Activated T-helper 2 cell treated with anti-CD3 and anti-CD28 coated beads, Interferon-gamma antibody, Interleukin-2, Interleukin-4, amounts not matched to agents 10 μg/mL and 5 μg/mL and 100 μg/mL, durations not matched to agents 14 hours and 24 hours and 36 hours (primary cell): Measurements from ENCODE around the gene BEX3. TPM values are rescaled to one million over a fixed set of nuclear protein-coding genes. Genes with fewer than 3 reads are reported as not detected.
"Not testable (repeated sequence)": the region's sequence is repeated elsewhere in the genome, so short reads cannot be mapped to it uniquely, and the experiment has no call there.

Experiments
- DNase-seq: peaks from one replicate; pipeline ENCODE4 v3.0.0; 2021; ENCODE audit warnings: low spot score
- H3K27ac Mint-ChIP-seq: one replicate; pipeline ENCODE4 v1.8.0; 2021; ENCODE audit warnings: mixed read lengths
- H3K27me3 Mint-ChIP-seq: one replicate; pipeline ENCODE4 v1.8.0; 2021; ENCODE audit warnings: low read depth, mixed read lengths
- H3K36me3 Mint-ChIP-seq: one replicate; pipeline ENCODE4 v1.8.0; 2021; ENCODE audit warnings: low read depth, mixed read lengths
- H3K4me1 Mint-ChIP-seq: one replicate; pipeline ENCODE4 v1.8.0; 2021; ENCODE audit warnings: low read depth, mixed read lengths
- H3K4me3 Mint-ChIP-seq: one replicate; pipeline ENCODE4 v1.8.0; 2021; ENCODE audit warnings: low read depth, mild to moderate bottlenecking, moderate library complexity, mixed read lengths
- H3K9me3 Mint-ChIP-seq: one replicate; pipeline ENCODE4 v1.8.0; 2021; ENCODE audit warnings: mixed read lengths
- intact Hi-C: fragments of 100-400 bp; cut with micrococcal nuclease; formaldehyde crosslinking; loops from one replicate; pipeline ENCODE4 v1.15.1; 2023
- total RNA-seq: library from RNA; stranded (reverse); gene quantifications from 2 replicates; pipeline ENCODE4 v1.2.3, GENCODE V29; 2022

The BEX3 gene
- total RNA-seq, 1 donor from 2014 or later = 7.0 TPM

GRCh38 chrX:103360916-103361315 is 15.4 kb upstream of the BEX3 start:
- no peak for DNase-seq
- H3K4me3 Mint-ChIP-seq = no peak overlapping the region
- no peaks in the 10 kb centered on the region for H3K36me3 Mint-ChIP-seq
- intact Hi-C loops = no loop called here
- peaks cover 4% of the 10 kb centered on the region for H3K27me3 Mint-ChIP-seq
- no peaks in the 10 kb centered on the region for H3K9me3 Mint-ChIP-seq
- no peak overlapping the region for H3K27ac Mint-ChIP-seq
- H3K4me1 Mint-ChIP-seq = peaks cover 2% of the 10 kb centered on the region

DNA sequence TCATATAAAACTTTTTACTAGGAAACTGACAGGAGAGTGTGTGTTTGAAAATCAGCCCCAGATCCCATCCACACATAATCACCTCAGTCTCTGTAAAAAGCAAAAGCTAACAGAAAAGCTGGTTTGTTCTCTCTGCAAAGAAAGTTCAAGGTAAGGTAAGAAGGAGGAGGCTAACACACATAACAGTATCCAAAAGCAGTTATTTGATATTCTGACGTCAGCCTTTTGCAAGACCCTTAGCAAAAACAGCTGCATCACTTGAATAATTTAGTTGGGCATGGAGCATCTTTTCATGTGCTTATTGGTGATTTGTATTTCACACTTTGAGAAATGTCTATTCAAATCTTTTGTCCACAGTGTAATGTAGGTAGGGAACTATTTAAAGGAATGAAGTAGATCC is 14.5 kb upstream of the BEX3 start:
- no peaks in the 10 kb centered on the region for H3K36me3 Mint-ChIP-seq
- H3K9me3 Mint-ChIP-seq = no peaks in the 10 kb centered on the region
- intact Hi-C loops = no loop called here
- no peak overlapping the region for H3K27ac Mint-ChIP-seq
- H3K4me3 Mint-ChIP-seq = no peak overlapping the region
- no peak for DNase-seq
- H3K27me3 Mint-ChIP-seq = peaks cover 3% of the 10 kb centered on the region
- no peaks in the 10 kb centered on the region for H3K4me1 Mint-ChIP-seq

DNA sequence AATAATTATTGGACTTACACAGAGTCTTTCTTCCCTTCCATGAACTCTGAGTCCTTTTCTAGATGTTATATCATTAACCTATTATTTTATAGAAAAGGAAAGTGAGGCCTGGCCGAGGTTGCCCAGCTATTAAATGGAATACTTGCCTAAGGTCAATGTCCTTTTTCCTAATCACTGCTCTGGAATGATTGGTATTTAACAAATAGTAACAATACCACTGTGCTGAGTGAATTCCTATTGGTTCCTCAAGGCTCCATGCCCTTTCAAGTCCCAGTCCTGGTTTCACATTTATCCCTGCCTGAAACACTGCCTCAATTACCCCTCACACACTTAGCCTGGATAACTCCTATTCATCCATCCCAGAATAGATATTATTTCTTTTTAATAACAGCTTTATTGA is 13.9 kb upstream of the BEX3 start:
- Mint-ChIP-seq H3K27ac (no peak overlapping the region), H3K36me3 (no peaks in the 10 kb centered on the region), H3K9me3 (no peaks in the 10 kb centered on the region), H3K4me1 (no peaks in the 10 kb centered on the region), H3K27me3 (peaks cover 2% of the 10 kb centered on the region), H3K4me3 (no peak overlapping the region)
- intact Hi-C loops = no loop called here
- no peak for DNase-seq

DNA sequence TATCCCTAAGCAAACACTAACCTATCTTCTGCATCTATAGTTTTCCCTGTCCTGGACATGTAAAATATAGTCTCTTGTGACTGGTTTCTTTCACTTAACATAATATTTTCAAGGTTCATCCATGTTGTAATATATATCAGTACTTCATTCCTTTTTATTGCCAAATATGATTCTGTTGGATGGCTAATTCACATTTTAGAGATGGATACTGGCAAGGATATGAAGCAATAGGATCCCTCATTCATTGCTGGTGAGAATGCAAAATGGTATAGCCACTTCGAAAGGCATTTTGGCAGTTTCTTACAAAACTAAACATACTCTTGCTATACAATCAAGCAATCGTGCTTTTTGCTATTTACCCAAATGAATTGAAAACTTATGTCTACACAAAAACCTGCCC is 13.3 kb upstream of the BEX3 start:
- Mint-ChIP-seq H3K36me3 (no peaks in the 10 kb centered on the region), H3K27ac (no peak overlapping the region), H3K27me3 (no peaks in the 10 kb centered on the region), H3K4me1 (no peaks in the 10 kb centered on the region), H3K4me3 (no peak overlapping the region), H3K9me3 (no peaks in the 10 kb centered on the region)
- intact Hi-C loops = no loop called here
- DNase-seq = no peak

DNA sequence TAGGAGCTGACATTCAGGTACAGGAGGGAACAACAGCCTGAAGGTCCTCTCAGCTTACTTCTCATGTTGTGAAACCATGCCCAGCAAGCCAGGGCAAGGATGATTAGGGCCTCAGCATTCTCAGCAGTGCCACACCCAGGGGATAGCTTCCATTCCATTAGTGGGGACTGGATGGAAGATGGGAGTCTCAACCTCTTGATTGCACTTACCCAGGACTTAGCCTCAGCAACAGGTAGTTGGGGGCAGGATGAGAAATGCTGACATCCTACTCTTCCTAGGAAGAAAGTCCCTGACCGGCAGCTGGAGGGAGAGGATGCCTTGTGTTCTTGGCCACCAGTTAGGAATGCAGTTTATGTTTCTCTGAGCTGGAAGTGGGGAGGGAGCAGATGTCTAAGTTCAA is 8.8 kb upstream of the BEX3 start:
- no peaks in the 10 kb centered on the region for H3K4me1 Mint-ChIP-seq
- no peak overlapping the region for H3K4me3 Mint-ChIP-seq
- no peaks in the 10 kb centered on the region for H3K9me3 Mint-ChIP-seq
- intact Hi-C loops = no loop called here
- H3K27me3 Mint-ChIP-seq = peaks cover 2% of the 10 kb centered on the region
- no peaks in the 10 kb centered on the region for H3K36me3 Mint-ChIP-seq
- no peak overlapping the region for H3K27ac Mint-ChIP-seq
- DNase-seq = no peak

DNA sequence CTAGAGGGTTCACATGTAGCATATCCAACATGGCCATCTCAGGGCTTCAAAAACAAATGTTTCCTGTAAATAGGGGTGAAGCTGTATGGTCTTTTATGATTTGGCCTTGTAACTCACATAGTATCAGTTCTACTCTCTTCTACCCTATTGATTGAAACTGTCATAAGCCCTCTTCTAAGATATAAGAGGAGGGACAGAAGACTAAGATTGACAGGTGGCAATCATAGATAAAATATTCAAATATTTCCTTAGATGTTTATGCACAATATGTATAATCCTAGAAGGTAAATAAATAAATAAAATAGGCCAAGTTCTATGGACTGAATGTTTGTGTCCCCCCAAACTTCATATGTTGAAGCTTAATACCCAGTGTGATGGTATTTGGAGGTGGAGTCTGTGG is 6.9 kb upstream of the BEX3 start:
- no peak for DNase-seq
- H3K4me1 Mint-ChIP-seq = no peaks in the 10 kb centered on the region
- H3K4me3 Mint-ChIP-seq = no peak overlapping the region
- no peaks in the 10 kb centered on the region for H3K36me3 Mint-ChIP-seq
- no peak overlapping the region for H3K27ac Mint-ChIP-seq
- intact Hi-C loops = no loop called here
- no peaks in the 10 kb centered on the region for H3K9me3 Mint-ChIP-seq
- peaks cover 3% of the 10 kb centered on the region for H3K27me3 Mint-ChIP-seq

GRCh38 chrX:103372886-103373285 is 3.5 kb upstream of the BEX3 start:
- Mint-ChIP-seq H3K27me3 (peaks cover 6% of the 10 kb centered on the region), H3K27ac (no peak overlapping the region), H3K4me1 (peaks cover 6% of the 10 kb centered on the region), H3K36me3 (no peaks in the 10 kb centered on the region), H3K9me3 (no peaks in the 10 kb centered on the region), H3K4me3 (no peak overlapping the region)
- no peak for DNase-seq
- intact Hi-C loops = no loop called here

DNA sequence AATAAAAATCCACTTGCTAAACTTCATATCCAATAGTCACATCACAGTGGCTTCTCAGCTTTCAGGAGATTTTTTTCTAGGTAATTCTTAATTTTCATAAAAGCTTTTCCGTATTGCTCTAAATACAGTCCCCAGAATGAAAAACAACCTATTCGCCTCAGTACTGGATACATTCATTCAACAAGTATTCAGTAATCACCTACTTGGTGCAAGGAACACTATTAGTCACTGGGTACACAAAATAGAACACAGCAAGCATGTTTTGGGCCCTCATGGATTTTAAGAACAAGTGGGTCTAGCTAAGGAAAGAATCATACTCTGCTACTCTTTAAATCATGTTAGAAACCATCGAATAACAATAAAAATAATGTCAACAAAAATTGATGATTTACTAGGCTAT is 2.8 kb upstream of the BEX3 start:
- peaks cover 6% of the 10 kb centered on the region for H3K27me3 Mint-ChIP-seq

DNA sequence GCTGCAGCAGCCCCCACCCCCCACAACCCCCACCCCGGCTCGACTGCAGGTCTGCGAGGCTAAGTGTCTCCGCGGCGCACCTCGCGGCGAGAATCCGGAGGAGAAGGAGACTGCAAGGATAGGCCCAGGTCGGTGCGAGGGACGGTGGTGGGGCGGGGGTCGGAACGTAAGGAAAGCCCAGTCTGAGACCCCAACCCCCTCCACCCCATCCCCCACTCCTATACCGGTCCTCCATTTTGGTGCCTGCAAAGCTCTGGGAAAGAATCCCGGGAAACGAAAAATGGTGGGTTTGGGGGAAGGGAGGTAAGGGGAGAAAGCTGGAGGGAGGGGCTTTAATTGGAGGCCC is 614 bp downstream of the BEX3 start:
- no peaks in the 10 kb centered on the region for H3K9me3 Mint-ChIP-seq
- H3K4me1 Mint-ChIP-seq = peaks cover 6% of the 10 kb centered on the region
- H3K27me3 Mint-ChIP-seq = peaks cover 6% of the 10 kb centered on the region
- peak overlapping the region; percentile 72 for H3K4me3 Mint-ChIP-seq
- H3K36me3 Mint-ChIP-seq = no peaks in the 10 kb centered on the region
- no peak for DNase-seq
- no peak overlapping the region for H3K27ac Mint-ChIP-seq
- intact Hi-C loops = no loop called here

More for the DNA sequence above, 2.8 kb upstream of the BEX3 start:
- no peaks in the 10 kb centered on the region for H3K9me3 Mint-ChIP-seq
- H3K4me3 Mint-ChIP-seq = no peak overlapping the region
- H3K36me3 Mint-ChIP-seq = no peaks in the 10 kb centered on the region
- peaks cover 6% of the 10 kb centered on the region for H3K4me1 Mint-ChIP-seq
- no peak overlapping the region for H3K27ac Mint-ChIP-seq
- intact Hi-C loops = no loop called here
- no peak for DNase-seq

GRCh38 chrX:103378990-103379389 is 2.7 kb downstream of the BEX3 start:
- no peak overlapping the region for H3K4me3 Mint-ChIP-seq
- intact Hi-C loops = no loop called here
- no peak for DNase-seq
- no peak overlapping the region for H3K27ac Mint-ChIP-seq
- H3K27me3 Mint-ChIP-seq = peaks cover 5% of the 10 kb centered on the region
- H3K9me3 Mint-ChIP-seq = no peaks in the 10 kb centered on the region
- peaks cover 6% of the 10 kb centered on the region for H3K4me1 Mint-ChIP-seq
- H3K36me3 Mint-ChIP-seq = no peaks in the 10 kb centered on the region

- H3K9me3 Mint-ChIP-seq = no peaks in the 10 kb centered on the region
- peaks cover 4% of the 10 kb centered on the region for H3K27me3 Mint-ChIP-seq
- no peaks in the 10 kb centered on the region for H3K36me3 Mint-ChIP-seq
- intact Hi-C loops = no loop called here
- no peak overlapping the region for H3K27ac Mint-ChIP-seq
- no peaks in the 10 kb centered on the region for H3K4me1 Mint-ChIP-seq
- H3K4me3 Mint-ChIP-seq = no peak overlapping the region
- no peak for DNase-seq
Observed at GRCh38 chrX:103382877-103383276, 6.5 kb downstream of the BEX3 start.

GRCh38 chrX:103384672-103385071 is 8.3 kb downstream of the BEX3 start:
- H3K27ac Mint-ChIP-seq = no peak overlapping the region
- intact Hi-C loops = no loop called here

DNA sequence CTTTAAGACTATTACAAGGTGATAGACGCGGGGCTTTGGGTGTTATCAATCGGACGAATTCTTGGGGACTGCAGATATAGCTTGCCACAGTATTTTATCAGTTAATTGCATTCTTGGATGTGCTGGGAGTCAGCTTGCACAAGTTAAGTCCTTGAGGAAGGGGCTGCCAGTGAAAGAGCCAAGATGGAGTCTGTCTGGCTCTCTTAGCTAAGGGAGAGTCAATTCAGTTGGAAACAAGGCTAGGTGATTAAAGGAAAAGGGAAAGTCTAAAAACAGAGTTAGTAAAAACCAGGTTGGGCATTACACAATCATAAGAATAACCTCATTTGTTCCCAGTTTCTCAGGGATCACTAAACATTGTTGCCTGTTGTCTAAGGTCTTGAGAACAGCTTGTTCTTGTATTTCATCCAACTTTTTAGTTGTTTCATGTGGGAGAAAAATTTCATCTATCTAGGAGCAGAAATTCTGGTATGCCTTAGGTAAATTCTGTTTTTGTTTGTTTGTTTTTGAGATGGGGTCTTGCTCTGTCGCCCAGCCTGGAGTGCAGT is 9.0 kb downstream of the BEX3 start:
- H3K9me3 Mint-ChIP-seq, H3K4me1 Mint-ChIP-seq, intact Hi-C loops, DNase-seq, H3K4me3 Mint-ChIP-seq, H3K36me3 Mint-ChIP-seq, H3K27ac Mint-ChIP-seq: not testable (repeated sequence)
- H3K27me3 Mint-ChIP-seq = peaks cover 12% of the 10 kb centered on the region

More at GRCh38 chrX:103384672-103385071, 8.3 kb downstream of the BEX3 start:
- Mint-ChIP-seq H3K4me1 (no peaks in the 10 kb centered on the region), H3K4me3 (no peak overlapping the region), H3K27me3 (peaks cover 9% of the 10 kb centered on the region), H3K9me3 (no peaks in the 10 kb centered on the region), H3K36me3 (no peaks in the 10 kb centered on the region)
- DNase-seq = no peak

DNA sequence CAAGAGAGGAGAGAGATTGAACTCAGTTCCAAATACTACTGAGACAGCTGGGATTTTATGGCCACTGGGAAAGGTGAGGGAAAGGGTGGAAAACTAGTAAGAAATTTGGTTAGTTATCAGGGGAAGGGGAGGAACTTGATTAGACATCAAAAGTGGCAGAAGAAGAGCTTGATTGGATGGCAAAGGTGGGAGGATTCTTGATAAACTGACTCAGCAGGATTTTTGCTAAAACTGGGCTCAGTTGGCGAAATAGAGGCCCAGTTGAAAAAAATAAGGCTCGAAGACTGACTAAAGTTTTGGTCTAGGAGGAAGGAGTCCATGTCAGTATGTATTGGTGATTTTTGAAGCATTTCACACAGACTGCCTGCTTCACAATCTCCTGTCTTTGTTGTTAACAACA is 10.0 kb downstream of the BEX3 start:
- no peak overlapping the region for H3K27ac Mint-ChIP-seq
- intact Hi-C loops = no loop called here
- no peaks in the 10 kb centered on the region for H3K9me3 Mint-ChIP-seq
- no peak for DNase-seq
- no peak overlapping the region for H3K4me3 Mint-ChIP-seq
- no peaks in the 10 kb centered on the region for H3K36me3 Mint-ChIP-seq
- no peaks in the 10 kb centered on the region for H3K4me1 Mint-ChIP-seq
- peaks cover 16% of the 10 kb centered on the region for H3K27me3 Mint-ChIP-seq
